ENCODE measurements around the gene CPED1. TPM values are rescaled to one million over a fixed set of nuclear protein-coding genes. Genes with fewer than 3 reads are reported as not detected.

Gene CPED1
- total RNA-seq, 4 donors from 2014 or later, result 15.0 to 32.1 (median 21.8) TPM

DNA sequence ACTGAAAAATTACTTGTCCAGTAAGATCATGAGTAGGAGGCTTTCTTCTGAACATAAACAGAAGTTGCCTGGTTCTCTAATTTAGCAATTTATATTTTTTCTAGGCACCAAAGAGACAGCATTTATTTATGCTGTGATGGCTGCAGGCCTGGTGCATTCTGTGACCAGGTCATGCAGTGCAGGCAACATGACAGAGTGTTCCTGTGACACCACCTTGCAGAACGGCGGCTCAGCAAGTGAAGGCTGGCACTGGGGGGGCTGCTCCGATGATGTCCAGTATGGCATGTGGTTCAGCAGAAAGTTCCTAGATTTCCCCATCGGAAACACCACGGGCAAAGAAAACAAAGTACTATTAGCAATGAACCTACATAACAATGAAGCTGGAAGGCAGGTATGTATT lies 343.1 kb downstream of the CPED1 start:
- no peak overlapping the region for H3K27ac ChIP-seq
- peaks cover 0 to 61% of the 10 kb centered on the region in 2 donors for H3K27me3 ChIP-seq
- TF ChIP-seq POLR2A (IDR thresholded peaks at IDR 0.05), result no peak
- TF ChIP-seq, protein P1, sequence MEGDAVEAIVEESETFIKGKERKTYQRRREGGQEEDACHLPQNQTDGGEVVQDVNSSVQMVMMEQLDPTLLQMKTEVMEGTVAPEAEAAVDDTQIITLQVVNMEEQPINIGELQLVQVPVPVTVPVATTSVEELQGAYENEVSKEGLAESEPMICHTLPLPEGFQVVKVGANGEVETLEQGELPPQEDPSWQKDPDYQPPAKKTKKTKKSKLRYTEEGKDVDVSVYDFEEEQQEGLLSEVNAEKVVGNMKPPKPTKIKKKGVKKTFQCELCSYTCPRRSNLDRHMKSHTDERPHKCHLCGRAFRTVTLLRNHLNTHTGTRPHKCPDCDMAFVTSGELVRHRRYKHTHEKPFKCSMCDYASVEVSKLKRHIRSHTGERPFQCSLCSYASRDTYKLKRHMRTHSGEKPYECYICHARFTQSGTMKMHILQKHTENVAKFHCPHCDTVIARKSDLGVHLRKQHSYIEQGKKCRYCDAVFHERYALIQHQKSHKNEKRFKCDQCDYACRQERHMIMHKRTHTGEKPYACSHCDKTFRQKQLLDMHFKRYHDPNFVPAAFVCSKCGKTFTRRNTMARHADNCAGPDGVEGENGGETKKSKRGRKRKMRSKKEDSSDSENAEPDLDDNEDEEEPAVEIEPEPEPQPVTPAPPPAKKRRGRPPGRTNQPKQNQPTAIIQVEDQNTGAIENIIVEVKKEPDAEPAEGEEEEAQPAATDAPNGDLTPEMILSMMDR (IDR thresholded peaks at IDR 0.05), result no peak
- no peak for TF ChIP-seq EP300 (IDR thresholded peaks at IDR 0.05)
- no peaks in the 10 kb centered on the region for H3K36me3 ChIP-seq
- no peak for DNase-seq (ENCODE audit: low spot score in 2 of 2)
- H3K4me1 ChIP-seq, result peaks cover 0 to 23% (median 16%) of the 10 kb centered on the region in 4 donors
- H3K4me3 ChIP-seq, result no peak overlapping the region
- 77 to 81% methylated on average over 5 of the region's 5 CpGs for WGBS, 2 donors
- H3K9me3 ChIP-seq, result no peaks in the 10 kb centered on the region

DNA sequence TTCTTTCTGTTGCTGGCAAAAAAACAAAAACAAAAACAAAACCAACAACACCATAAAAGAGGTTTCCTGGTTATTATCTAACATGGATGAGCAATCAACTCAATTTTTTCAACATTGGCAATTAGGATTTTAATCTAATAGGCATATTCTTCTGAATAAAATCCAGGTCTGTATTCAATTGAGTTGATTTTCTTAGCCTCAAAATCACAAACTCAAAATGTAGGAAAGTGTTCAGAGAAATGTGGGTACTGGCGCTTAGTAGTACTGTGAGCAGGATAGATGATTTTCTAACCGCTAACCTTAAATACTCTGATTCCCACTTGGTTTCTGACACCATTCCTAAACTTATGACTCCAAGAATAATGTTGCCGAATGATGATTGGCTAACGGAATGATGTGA lies 345.9 kb downstream of the CPED1 start:
- Histone ChIP-seq H3K27me3 (peaks cover 0 to 45% of the 10 kb centered on the region in 2 donors), H3K36me3 (no peaks in the 10 kb centered on the region), H3K9me3 (no peaks in the 10 kb centered on the region), H3K4me1 (peaks cover 0 to 16% (median 10%) of the 10 kb centered on the region in 4 donors), H3K27ac (no peak overlapping the region), H3K4me3 (no peak overlapping the region)
- no peak for DNase-seq (ENCODE audit: low spot score in 2 of 2)
- 96 to 98% methylated on average over 4 of the region's 4 CpGs for WGBS, 2 donors
- TF ChIP-seq, protein P1 (IDR thresholded peaks at IDR 0.05), result no peak
- TF ChIP-seq EP300 (IDR thresholded peaks at IDR 0.05), result no peak
- no peak for TF ChIP-seq POLR2A (IDR thresholded peaks at IDR 0.05)

DNA sequence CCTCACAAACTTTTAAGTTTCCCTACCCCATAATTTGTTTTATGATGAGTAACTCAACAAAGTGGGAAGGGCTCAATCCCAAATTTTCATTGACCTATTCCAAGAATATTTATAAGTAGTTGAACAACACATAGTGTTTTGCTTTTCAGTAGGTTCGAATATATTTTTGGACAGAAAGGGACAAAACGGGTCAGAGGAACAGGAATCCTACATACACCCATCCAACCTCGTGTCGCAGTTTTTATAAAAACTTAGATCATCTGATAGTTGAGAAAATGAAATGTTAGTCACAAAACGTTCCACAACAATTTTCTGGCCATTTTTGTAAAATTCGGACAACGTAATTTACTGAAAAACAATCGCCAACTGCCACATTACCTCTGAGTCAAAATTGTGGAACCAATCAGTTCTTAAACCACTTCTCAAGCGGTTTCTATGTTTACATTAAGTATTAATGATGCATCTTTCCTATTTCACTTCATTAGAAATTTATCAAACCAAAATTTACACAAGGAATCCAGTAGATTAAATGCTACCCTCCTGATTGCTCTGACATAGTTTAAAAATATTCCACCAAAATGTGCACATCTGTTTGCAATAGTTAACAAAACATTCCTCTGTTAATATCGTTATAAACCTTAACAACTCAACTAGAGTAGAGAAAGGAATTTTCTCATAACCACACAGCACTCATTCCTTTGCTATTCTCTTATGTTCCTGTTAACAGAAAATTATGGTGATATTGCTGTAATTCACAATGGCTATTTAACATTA lies 346.6 kb downstream of the CPED1 start:
- H3K36me3 ChIP-seq, result no peaks in the 10 kb centered on the region
- H3K4me1 ChIP-seq, result peaks cover 0 to 9% (median 3%) of the 10 kb centered on the region in 4 donors
- H3K27me3 ChIP-seq, result peaks cover 0 to 38% of the 10 kb centered on the region in 2 donors
- no peak overlapping the region for H3K4me3 ChIP-seq
- H3K9me3 ChIP-seq, result no peaks in the 10 kb centered on the region
- no peak for TF ChIP-seq POLR2A (IDR thresholded peaks at IDR 0.05)
- TF ChIP-seq EP300 (IDR thresholded peaks at IDR 0.05), result no peak
- TF ChIP-seq, protein P1 (IDR thresholded peaks at IDR 0.05), result no peak
- no peak for DNase-seq (ENCODE audit: low spot score in 2 of 2)
- no peak overlapping the region for H3K27ac ChIP-seq
- 84 to 88% methylated on average over 10 of the region's 10 CpGs for WGBS, 2 donors

DNA sequence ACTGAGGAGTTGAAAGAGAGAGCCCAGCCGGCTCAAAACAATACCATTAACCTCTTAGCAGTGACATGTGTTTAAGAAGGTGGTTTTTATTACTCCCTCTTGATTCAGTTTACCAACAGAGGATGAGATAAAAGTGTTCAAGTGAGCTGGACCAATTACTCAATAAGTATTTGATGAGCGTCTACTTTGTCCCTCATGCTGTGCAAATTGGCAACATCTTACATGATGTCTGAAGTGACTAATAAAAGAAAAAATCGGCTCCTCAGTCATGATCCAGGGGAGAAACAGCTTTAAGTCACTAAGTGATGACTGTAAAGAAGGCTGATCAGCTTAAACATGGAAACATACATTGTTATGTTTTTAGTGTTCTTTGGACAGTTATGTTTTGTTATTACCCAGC lies 348.1 kb downstream of the CPED1 start:
- TF ChIP-seq, protein P1 (IDR thresholded peaks at IDR 0.05), result no peak
- no peak for TF ChIP-seq POLR2A (IDR thresholded peaks at IDR 0.05)
- no peak for TF ChIP-seq EP300 (IDR thresholded peaks at IDR 0.05)
- Histone ChIP-seq H3K4me1 (no peaks in the 10 kb centered on the region), H3K27ac (no peak overlapping the region), H3K9me3 (no peaks in the 10 kb centered on the region), H3K36me3 (no peaks in the 10 kb centered on the region), H3K4me3 (no peak overlapping the region), H3K27me3 (peaks cover 0 to 23% of the 10 kb centered on the region in 2 donors)
- no peak for DNase-seq (ENCODE audit: low spot score in 2 of 2)
- WGBS, 2 donors, result 80 to 84% methylated on average over 3 of the region's 3 CpGs

DNA sequence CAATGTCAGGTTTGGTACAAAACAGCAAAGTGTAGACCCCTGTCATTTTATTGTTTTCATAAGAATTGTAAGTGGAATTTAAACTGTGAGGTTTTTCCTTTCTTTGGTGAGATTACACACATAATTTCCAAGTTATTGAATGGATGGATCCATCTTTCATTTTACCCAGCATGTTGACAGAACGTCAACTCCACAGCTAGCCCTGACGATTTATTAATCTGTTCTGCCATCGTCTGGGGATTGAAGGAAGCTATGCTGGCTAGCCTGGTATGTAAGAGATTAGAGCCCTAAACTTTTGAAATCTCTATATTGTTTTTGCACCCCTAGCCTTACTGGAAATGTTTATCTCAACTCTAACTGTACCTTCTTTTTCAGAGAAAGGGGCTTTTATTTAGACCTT lies 348.9 kb downstream of the CPED1 start:
- 14 to 20% methylated on average over 3 of the region's 3 CpGs for WGBS, 2 donors
- no peak for DNase-seq (ENCODE audit: low spot score in 2 of 2)
- no peak for TF ChIP-seq EP300 (IDR thresholded peaks at IDR 0.05)
- TF ChIP-seq, protein P1 (IDR thresholded peaks at IDR 0.05), result peak in 1 of 5 experiments; percentile 7
- Histone ChIP-seq H3K4me3 (no peak overlapping the region), H3K36me3 (peaks cover 0 to 5% (median 0%) of the 10 kb centered on the region in 3 donors), H3K9me3 (no peaks in the 10 kb centered on the region), H3K27ac (no peak overlapping the region), H3K27me3 (peaks cover 0 to 14% of the 10 kb centered on the region in 2 donors), H3K4me1 (no peaks in the 10 kb centered on the region)

Data from tibial nerve (tissue), 4 donors.